Activated CD8-positive, alpha-beta memory T cell treated with anti-CD3 and anti-CD28 coated beads, Interleukin-2, amount 10 ng/mL, durations not matched to agents 7 days and 5 days (primary cell): ENCODE measurements around the gene BLTP1. TPM values are rescaled to one million over a fixed set of nuclear protein-coding genes. Genes with fewer than 3 reads are reported as not detected.

Source experiments
- ATAC-seq: fragments of 150-1000 bp; cut with Tn5 transposase; one replicate; pipeline ENCODE4 v1.10.0; 2021; ENCODE audit warnings: moderate library complexity
- CTCF ChIA-PET: fragments of 350-600 bp; sonication (Branson Sonifier 250); formaldehyde crosslinking; loops from one replicate; lab custom pipeline; 2021; ENCODE audit warnings: antibody characterized with exemption; lab: Charles Lee
- DNase-seq: peaks from one replicate; pipeline ENCODE4 v3.0.0-alpha.2; 2020
- H3K27ac Mint-ChIP-seq: one replicate; pipeline ENCODE4 v1.8.0; 2021; ENCODE audit warnings: mild to moderate bottlenecking, mixed read lengths
- H3K27me3 Mint-ChIP-seq: one replicate; pipeline ENCODE4 v1.8.0; 2021; ENCODE audit warnings: mixed read lengths
- H3K36me3 Mint-ChIP-seq: one replicate; pipeline ENCODE4 v1.8.0; 2021; ENCODE audit warnings: mild to moderate bottlenecking, mixed read lengths
- H3K4me1 Mint-ChIP-seq: one replicate; pipeline ENCODE4 v1.8.0; 2021; ENCODE audit warnings: mixed read lengths
- H3K4me3 Mint-ChIP-seq: one replicate; pipeline ENCODE4 v1.8.0; 2021; ENCODE audit warnings: mild to moderate bottlenecking, moderate library complexity, mixed read lengths
- H3K9me3 Mint-ChIP-seq: one replicate; pipeline ENCODE4 v1.8.0; 2022; ENCODE audit warnings: low read depth, mixed read lengths
- total RNA-seq, 2 experiments: library from RNA; stranded (reverse); gene quantifications; one replicate each; pipeline ENCODE4 v1.2.3, GENCODE V29; 2021

Gene BLTP1
- total RNA-seq, 2 experiments from 2014 or later, result 30.1 to 47.5 TPM

DNA sequence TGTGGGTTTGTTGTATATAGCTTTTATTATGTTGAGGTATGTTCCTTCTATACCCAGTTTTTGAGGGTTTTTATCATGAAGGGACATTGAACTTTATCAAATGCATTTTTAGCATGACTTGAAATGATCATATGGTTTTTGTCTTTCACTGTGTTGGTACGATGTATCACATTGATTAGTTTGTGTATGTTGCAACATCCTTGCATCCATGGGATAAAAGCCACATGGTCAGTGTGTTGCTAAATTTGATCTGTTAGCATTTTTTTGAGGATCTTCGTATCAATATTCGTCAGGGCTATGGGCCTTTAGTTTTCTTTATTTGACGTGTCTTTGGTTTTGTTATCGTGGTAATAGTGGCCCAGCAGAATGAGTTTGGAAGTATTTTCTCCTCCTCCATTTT lies 11.3 kb upstream of the BLTP1 start:
- H3K36me3 Mint-ChIP-seq, result peaks cover 3% of the 10 kb centered on the region
- CTCF ChIA-PET, result no interaction called here
- no peak for ATAC-seq
- peaks cover 8% of the 10 kb centered on the region for H3K27me3 Mint-ChIP-seq
- H3K4me3 Mint-ChIP-seq, result no peak overlapping the region
- DNase-seq, result no peak
- peaks cover 2% of the 10 kb centered on the region for H3K9me3 Mint-ChIP-seq
- H3K4me1 Mint-ChIP-seq, result no peaks in the 10 kb centered on the region
- H3K27ac Mint-ChIP-seq, result no peak overlapping the region

DNA sequence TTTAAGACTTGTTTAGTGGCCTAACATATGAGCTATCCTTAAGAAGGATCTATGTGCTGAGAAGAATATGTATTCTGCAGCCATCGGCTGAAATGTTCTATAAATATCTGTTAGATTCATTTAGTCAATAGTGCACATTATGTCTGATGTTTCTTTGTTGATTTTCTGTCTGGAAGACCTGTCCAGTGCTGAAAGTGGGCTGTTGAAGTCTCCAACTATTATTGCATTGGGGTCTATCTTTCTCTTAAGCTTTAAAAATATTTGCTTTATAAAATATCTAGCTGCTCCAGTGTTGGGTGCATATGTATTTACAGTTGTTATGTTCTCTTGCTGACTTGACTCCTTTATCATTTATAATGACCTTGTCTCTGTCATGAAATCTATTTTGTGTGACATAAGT lies 9.4 kb upstream of the BLTP1 start:
- Mint-ChIP-seq H3K27ac (no peak overlapping the region), H3K4me3 (no peak overlapping the region), H3K9me3 (peaks cover 4% of the 10 kb centered on the region), H3K27me3 (peaks cover 8% of the 10 kb centered on the region), H3K4me1 (peaks cover 5% of the 10 kb centered on the region), H3K36me3 (peaks cover 3% of the 10 kb centered on the region)
- no peak for DNase-seq
- CTCF ChIA-PET, result no interaction called here
- ATAC-seq, result no peak

DNA sequence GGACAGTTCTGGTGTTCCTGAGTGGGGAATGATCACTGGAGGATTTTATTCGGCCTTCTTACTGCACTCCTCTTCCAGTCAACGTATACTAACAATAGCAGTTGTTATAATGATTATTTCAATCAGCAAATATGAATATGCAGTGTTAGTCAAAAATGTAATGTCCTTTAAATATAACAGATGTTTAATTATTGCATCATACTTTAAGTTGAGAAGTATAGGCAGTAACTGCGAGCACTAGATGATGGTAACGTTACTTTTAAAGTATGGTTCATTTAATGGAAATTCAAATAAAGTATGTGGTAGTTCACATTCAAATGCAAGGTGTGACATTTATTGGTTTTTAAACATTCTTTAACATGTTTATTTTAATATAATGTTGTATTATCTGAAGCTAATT lies 5.5 kb upstream of the BLTP1 start:
- H3K36me3 Mint-ChIP-seq, result peaks cover 3% of the 10 kb centered on the region
- ATAC-seq (no peak), DNase-seq (no peak)
- H3K4me3 Mint-ChIP-seq, result no peak overlapping the region
- CTCF ChIA-PET, result no interaction called here
- peaks cover 5% of the 10 kb centered on the region for H3K9me3 Mint-ChIP-seq
- peaks cover 22% of the 10 kb centered on the region for H3K4me1 Mint-ChIP-seq
- peaks cover 8% of the 10 kb centered on the region for H3K27me3 Mint-ChIP-seq
- H3K27ac Mint-ChIP-seq, result no peak overlapping the region

DNA sequence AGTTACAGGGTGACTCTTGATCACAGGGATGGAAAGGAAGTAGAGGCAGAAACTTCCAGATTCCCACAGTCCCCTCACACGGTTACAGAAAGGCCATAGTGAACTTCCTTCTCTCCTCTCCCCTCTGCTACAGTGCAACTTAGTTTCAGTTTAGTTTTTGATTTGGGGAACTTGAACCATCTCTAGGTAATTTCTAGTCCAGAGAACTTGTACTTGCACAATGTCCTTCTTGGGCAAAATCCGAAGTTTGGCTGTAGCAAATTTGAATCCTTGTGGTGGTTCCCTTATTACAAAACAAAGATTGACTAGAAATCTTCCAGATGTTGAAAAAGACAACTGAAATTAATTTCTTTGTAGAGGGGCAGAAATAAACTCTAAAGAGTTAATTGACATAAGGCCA lies 1.2 kb upstream of the BLTP1 start:
- CTCF ChIA-PET, result interaction anchor here (1.3 kb wide), 1 partner anchor 201 kb away, joined by 4 read pairs; no protein-coding TSS in a partner anchor

DNA sequence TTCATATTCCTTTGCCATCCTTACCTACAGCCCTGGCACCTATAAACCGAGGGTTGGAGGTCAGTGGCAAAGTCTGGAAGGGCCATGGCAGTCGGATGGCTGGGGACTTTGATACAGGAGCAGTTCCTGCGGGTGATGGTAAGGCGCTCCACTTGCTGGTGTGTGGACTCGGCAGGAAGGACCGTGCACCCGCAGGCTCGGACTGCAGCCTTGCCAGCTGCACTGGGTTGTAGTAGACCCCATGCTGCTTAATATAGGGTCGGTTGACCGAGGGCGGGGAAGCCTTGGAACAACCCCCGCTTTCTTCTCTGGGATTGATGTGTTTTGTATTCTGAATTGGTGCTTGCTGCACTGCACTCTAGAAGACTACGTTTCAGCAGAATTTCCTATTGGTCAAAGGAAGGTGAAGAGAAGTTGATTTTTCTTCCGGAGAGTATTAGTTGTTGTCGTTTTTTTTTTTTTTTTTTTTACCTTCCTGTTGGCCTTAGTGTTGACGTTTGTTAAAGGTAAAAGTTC lies 638 bp downstream of the BLTP1 start:
- peak; percentile 47 for ATAC-seq
- Mint-ChIP-seq H3K4me3 (peak overlapping the region; percentile 85), H3K4me1 (peaks cover 50% of the 10 kb centered on the region), H3K36me3 (peaks cover 33% of the 10 kb centered on the region), H3K27me3 (no peaks in the 10 kb centered on the region), H3K9me3 (peaks cover 3% of the 10 kb centered on the region), H3K27ac (peak overlapping the region; percentile 94)
- DNase-seq, result peak; percentile 63
- CTCF ChIA-PET, result interaction anchor here (1.5 kb wide), 1 partner anchor 21 kb away, joined by 3 read pairs; no protein-coding TSS in a partner anchor

More for the DNA sequence above, 1.2 kb upstream of the BLTP1 start:
- H3K9me3 Mint-ChIP-seq, result peaks cover 5% of the 10 kb centered on the region
- H3K36me3 Mint-ChIP-seq, result peaks cover 18% of the 10 kb centered on the region
- DNase-seq (no peak), ATAC-seq (no peak)
- peak overlapping the region; percentile 94 for H3K27ac Mint-ChIP-seq
- H3K27me3 Mint-ChIP-seq, result no peaks in the 10 kb centered on the region
- peak overlapping the region; percentile 85 for H3K4me3 Mint-ChIP-seq
- peaks cover 41% of the 10 kb centered on the region for H3K4me1 Mint-ChIP-seq

DNA sequence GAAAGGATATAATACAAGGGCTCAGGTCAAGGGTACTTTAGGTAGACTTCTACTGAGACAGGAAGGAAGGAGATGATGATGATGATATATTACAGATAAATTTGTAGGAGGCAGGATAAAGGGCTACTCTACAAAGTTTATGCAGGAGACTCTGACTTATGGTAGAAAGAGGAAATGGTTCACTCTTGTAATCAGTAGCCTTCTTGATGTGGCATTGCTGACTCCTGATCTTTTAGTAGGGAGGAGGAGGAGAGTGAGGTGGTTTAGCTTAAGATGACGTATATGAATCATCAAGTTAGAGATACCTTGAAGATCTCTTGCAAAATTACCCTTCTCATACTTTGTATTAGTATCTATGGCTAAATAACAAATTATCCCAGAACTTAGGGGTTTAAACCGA lies 4.7 kb downstream of the BLTP1 start:
- H3K36me3 Mint-ChIP-seq, result peaks cover 49% of the 10 kb centered on the region
- no peak for ATAC-seq
- no peak for DNase-seq
- CTCF ChIA-PET, result no interaction called here
- no peaks in the 10 kb centered on the region for H3K9me3 Mint-ChIP-seq
- no peak overlapping the region for H3K27ac Mint-ChIP-seq
- no peak overlapping the region for H3K4me3 Mint-ChIP-seq
- H3K4me1 Mint-ChIP-seq, result peaks cover 34% of the 10 kb centered on the region
- H3K27me3 Mint-ChIP-seq, result no peaks in the 10 kb centered on the region

DNA sequence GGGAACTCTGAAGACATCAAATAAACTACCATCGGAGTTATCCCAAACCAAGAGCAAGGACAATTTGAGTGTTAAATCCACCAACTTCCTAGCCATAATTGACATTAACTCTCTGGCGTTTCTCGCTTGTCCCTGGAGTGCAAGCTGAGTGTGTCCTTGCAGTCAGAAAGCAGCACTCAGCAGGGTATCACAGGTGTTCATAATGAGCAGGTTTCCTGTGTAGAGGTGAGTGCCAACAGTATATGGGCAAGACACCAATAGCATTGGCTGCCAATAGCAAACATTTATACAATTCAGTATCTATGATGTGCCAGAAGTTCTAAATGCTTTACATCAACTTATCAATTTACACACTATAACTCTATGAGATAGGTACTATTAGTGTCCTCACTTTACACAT lies 11.2 kb downstream of the BLTP1 start:
- peaks cover 30% of the 10 kb centered on the region for H3K36me3 Mint-ChIP-seq
- ATAC-seq, result no peak
- H3K4me3 Mint-ChIP-seq, result no peak overlapping the region
- no peaks in the 10 kb centered on the region for H3K9me3 Mint-ChIP-seq
- H3K27me3 Mint-ChIP-seq, result no peaks in the 10 kb centered on the region
- DNase-seq, result no peak
- H3K27ac Mint-ChIP-seq, result no peak overlapping the region
- peaks cover 2% of the 10 kb centered on the region for H3K4me1 Mint-ChIP-seq
- CTCF ChIA-PET, result no interaction called here

DNA sequence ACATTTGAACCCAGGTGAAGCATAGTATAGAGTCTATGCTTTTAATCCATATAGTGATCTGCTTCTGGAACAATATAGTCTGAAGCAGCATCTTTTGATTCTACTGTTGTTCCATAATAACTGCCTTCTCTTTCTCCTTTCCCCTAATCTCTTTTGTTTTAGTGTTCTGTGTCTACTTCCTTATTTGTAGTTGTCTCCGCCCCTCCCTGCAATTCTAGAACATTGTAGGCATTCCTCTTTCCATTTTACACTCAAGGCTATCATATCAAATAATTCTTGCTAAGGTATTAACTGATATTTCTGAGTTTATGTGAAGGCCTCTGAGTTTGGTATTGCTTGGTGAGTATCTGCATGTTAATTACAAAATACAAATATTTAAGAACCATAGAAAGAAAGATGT lies 11.6 kb downstream of the BLTP1 start:
- Mint-ChIP-seq H3K4me3 (no peak overlapping the region), H3K27ac (no peak overlapping the region), H3K9me3 (no peaks in the 10 kb centered on the region), H3K36me3 (peaks cover 29% of the 10 kb centered on the region), H3K4me1 (peaks cover 2% of the 10 kb centered on the region), H3K27me3 (no peaks in the 10 kb centered on the region)
- ATAC-seq (no peak), DNase-seq (no peak)
- CTCF ChIA-PET, result no interaction called here

DNA sequence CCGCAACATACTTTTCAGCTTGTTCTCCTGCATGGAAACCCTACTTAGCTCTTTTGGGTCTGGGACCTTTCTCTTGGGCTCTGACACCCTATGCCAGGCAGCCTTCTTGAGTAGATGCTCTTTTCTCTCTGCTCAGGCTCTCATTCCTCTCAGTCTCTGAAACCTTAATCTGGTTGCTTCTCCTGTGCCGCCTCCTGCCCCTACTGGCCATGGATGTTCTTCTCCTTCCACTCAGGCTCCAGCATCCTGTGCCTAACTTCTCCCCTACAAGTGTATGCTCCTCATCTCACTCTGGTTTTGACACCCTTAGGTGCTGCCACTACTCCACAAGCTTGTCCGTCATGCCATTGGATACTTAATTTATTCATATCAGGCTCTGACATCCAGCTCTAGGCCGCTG lies 15.2 kb downstream of the BLTP1 start:
- Mint-ChIP-seq H3K9me3 (no peaks in the 10 kb centered on the region), H3K27me3 (no peaks in the 10 kb centered on the region), H3K4me3 (no peak overlapping the region), H3K4me1 (no peaks in the 10 kb centered on the region), H3K27ac (no peak overlapping the region), H3K36me3 (peaks cover 22% of the 10 kb centered on the region)
- no peak for DNase-seq
- CTCF ChIA-PET, result no interaction called here
- ATAC-seq, result no peak

DNA sequence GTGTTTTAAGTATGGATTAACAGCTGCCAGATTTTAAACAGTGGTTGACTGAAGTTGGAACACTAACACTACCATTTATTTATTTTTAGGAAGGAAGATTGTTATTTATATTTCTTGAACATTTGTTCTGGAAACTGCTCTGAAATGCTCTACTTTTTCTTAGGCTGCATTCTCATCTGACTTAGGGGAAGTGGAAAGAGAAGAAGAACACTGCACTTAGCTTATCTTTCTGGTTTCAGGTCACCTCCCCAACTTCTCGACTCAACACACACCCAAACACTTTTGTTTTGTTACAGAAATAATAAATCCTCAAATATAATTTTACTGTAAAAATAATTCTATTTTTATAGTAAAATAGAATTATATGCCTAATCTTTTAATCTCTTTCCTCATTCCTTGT lies 18.6 kb downstream of the BLTP1 start:
- CTCF ChIA-PET, result interaction anchor here (0.9 kb wide), 1 partner anchor 146 kb away, joined by 3 read pairs; no protein-coding TSS in a partner anchor
- Mint-ChIP-seq H3K9me3 (no peaks in the 10 kb centered on the region), H3K4me3 (no peak overlapping the region), H3K27me3 (no peaks in the 10 kb centered on the region), H3K36me3 (peaks cover 20% of the 10 kb centered on the region), H3K4me1 (no peaks in the 10 kb centered on the region), H3K27ac (no peak overlapping the region)
- DNase-seq (no peak), ATAC-seq (no peak)

DNA sequence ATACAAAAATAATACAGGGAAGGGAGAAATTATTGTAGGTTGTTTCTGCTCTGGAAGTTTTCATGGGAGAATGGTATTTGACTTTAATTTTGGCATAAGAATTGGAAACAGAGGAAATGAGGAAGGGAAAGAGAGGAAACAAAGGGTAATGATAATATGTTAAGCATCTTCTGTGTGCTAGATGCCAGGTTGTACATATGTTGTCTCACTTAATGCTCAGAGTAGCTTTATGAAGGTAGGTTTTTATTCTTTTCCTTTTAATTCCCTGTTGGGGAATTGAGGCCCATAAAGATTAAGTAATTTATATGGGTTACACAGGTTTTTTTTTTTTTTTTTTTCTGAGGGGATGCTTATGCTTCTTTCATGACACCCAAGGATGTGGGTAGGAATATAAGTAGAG lies 19.2 kb downstream of the BLTP1 start:
- Mint-ChIP-seq H3K27ac (no peak overlapping the region), H3K4me3 (no peak overlapping the region), H3K36me3 (peaks cover 20% of the 10 kb centered on the region), H3K4me1 (no peaks in the 10 kb centered on the region), H3K9me3 (no peaks in the 10 kb centered on the region), H3K27me3 (no peaks in the 10 kb centered on the region)
- CTCF ChIA-PET, result interaction anchor here (0.9 kb wide), 1 partner anchor 146 kb away, joined by 3 read pairs; no protein-coding TSS in a partner anchor
- no peak for DNase-seq
- no peak for ATAC-seq

DNA sequence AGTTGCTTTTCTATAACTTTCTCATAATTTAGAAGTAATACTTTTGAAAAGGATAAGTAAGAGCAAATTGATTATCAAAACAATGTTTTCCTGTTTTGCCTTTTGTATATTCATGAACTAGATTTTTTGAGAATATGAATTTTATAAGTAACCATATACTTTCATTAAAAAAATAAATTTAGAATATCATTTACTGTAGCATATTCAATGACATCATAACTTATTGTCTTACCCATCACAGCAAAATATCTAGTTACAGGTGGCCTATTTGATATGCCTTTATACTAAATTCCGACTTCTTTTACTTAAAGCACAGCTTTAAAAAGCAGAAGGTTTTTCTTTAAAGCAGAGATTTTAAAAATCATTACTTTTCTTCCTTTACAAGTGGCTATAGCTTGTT lies 20.1 kb downstream of the BLTP1 start:
- ATAC-seq, result no peak
- no peaks in the 10 kb centered on the region for H3K9me3 Mint-ChIP-seq
- CTCF ChIA-PET, result no interaction called here
- H3K27ac Mint-ChIP-seq, result no peak overlapping the region
- H3K27me3 Mint-ChIP-seq, result no peaks in the 10 kb centered on the region
- no peaks in the 10 kb centered on the region for H3K4me1 Mint-ChIP-seq
- DNase-seq, result no peak
- peaks cover 25% of the 10 kb centered on the region for H3K36me3 Mint-ChIP-seq
- H3K4me3 Mint-ChIP-seq, result no peak overlapping the region

DNA sequence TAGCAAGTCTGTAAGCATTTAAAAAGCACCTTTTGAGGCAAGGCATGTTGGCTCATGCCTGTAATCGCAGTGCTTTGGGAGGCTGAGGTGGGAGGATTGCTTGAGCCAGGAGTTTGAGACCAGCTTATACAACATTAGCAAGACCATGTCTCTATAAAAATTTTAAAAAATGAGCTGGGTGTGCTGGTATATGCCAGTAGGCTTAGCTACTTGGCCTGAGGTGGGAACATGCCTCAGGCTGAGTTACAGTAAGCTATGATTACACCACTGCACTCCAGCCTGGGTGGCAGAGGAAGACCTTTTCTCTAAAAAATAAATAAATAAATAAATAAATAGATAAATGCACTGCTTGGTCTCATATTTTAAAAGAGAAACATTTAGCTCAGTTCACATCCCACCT lies 26.8 kb downstream of the BLTP1 start:
- peaks cover 27% of the 10 kb centered on the region for H3K36me3 Mint-ChIP-seq
- no peak overlapping the region for H3K27ac Mint-ChIP-seq
- no peak for DNase-seq
- peaks cover 8% of the 10 kb centered on the region for H3K4me1 Mint-ChIP-seq
- no peak for ATAC-seq
- CTCF ChIA-PET, result no interaction called here
- H3K4me3 Mint-ChIP-seq, result no peak overlapping the region
- no peaks in the 10 kb centered on the region for H3K9me3 Mint-ChIP-seq
- no peaks in the 10 kb centered on the region for H3K27me3 Mint-ChIP-seq

DNA sequence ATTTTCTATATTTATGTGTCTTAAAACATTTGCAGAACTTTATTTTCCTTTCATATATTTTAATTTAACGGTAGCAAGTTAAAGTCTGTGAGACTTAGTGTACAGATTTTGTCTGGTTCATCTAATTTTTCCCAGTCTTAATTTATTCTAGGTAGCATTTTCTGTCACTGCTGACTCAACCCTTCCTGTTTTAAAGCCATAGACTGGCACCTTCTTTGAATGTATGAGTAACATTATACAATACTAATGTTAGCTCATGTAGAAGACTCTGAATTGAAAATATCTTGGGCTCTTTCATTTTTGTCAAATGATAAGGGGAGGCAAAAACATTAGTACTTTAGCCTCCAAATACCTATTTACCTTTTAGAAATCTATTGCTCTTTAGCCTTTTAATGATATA lies 43.6 kb downstream of the BLTP1 start:
- Mint-ChIP-seq H3K9me3 (no peaks in the 10 kb centered on the region), H3K36me3 (peaks cover 29% of the 10 kb centered on the region), H3K4me1 (peaks cover 3% of the 10 kb centered on the region), H3K4me3 (no peak overlapping the region), H3K27me3 (no peaks in the 10 kb centered on the region), H3K27ac (no peak overlapping the region)
- DNase-seq, result no peak
- CTCF ChIA-PET, result no interaction called here
- ATAC-seq, result no peak
